ENCODE results near the gene ADAMTS17. TPM values are rescaled to one million over a fixed set of nuclear protein-coding genes. Genes with fewer than 3 reads are reported as not detected.

The ADAMTS17 gene
- total RNA-seq, 1 donor from 2014 or later: 6.2 TPM

DNA sequence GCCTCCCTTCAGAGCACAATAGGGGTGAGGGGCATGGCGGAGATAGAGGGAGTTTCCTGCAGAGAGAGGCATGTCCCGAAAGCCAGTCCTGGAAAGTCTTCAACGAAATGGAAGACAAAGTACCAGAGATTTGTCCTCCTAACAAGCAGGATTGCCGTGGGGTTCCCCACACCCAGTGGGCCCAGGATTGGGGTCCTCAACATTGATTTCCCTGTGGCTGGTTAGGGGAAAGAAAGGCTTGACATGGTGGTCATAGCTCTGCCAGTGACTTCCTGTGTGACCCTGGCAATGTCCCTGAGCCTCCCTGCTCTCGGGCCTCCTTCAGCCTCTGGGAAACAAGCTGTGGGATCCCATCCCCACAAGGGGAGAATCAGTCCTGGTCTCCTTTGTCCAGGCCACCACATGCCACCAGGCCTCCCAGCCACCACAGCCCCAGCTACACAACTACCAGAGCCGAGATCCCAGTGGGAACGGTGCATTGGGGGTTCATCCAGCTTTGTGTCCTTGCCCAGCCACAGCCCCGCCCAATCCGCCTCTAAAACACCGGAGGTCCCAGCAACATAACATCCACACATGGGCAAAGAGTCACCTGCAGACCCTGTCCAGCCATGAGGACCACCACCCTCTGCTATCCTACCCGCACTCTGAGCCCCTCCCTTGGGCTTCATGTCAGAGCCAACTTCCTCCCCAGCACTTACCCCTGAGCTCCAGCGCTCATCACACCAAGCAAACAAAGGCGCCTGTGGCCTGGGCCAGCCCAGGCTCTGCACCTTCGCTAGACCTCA, 63.0 kb downstream of the ADAMTS17 start:
- Histone ChIP-seq H3K27ac (no peak overlapping the region), H3K4me1 (peaks cover 4% of the 10 kb centered on the region), H3K27me3 (no peaks in the 10 kb centered on the region), H3K9me3 (no peaks in the 10 kb centered on the region), H3K4me3 (no peak overlapping the region), H3K36me3 (no peaks in the 10 kb centered on the region)
- DNase-seq (no peak), ATAC-seq (no peak)
- intact Hi-C loops (cut with DNase I): no loop called here
- no peak for TF ChIP-seq CTCF (IDR thresholded peaks at IDR 0.05)

GRCh38 chr15:100277087-100277855, 64.5 kb downstream of the ADAMTS17 start:
- ATAC-seq: no peak
- no peak for DNase-seq
- Histone ChIP-seq H3K27ac (no peak overlapping the region), H3K4me3 (no peak overlapping the region), H3K4me1 (peaks cover 4% of the 10 kb centered on the region), H3K27me3 (no peaks in the 10 kb centered on the region), H3K9me3 (no peaks in the 10 kb centered on the region), H3K36me3 (no peaks in the 10 kb centered on the region)
- TF ChIP-seq CTCF (IDR thresholded peaks at IDR 0.05): no peak
- intact Hi-C loops (cut with DNase I): no loop called here

GRCh38 chr15:100276506-100276905, 65.3 kb downstream of the ADAMTS17 start:
- no peaks in the 10 kb centered on the region for H3K27me3 ChIP-seq
- no peak overlapping the region for H3K4me3 ChIP-seq
- no peak for DNase-seq
- no peak overlapping the region for H3K27ac ChIP-seq
- H3K9me3 ChIP-seq: no peaks in the 10 kb centered on the region
- H3K36me3 ChIP-seq: no peaks in the 10 kb centered on the region
- H3K4me1 ChIP-seq: peaks cover 4% of the 10 kb centered on the region
- TF ChIP-seq CTCF (IDR thresholded peaks at IDR 0.05): no peak
- no peak for ATAC-seq
- intact Hi-C loops (cut with DNase I): no loop called here

DNA sequence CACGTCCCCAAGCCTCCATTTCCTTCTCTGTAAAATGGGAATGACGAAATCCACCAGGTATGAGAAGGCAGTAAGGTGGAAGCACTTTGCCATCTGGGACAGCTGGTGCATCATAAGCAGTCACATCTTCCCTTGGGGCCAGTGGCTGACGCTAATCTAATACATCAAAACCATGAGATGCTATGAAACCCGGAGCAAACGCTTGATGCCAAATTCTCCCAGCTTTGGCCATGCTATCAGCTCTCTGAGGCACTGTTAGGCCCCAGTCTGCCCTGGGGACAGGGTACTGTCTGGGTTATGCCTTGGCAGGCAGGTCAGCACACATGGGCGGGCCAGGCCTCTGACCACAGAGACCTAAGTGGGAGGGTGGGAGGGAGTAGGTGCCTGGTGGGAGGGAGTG, 66.1 kb downstream of the ADAMTS17 start:
- Histone ChIP-seq H3K36me3 (no peaks in the 10 kb centered on the region), H3K4me1 (peaks cover 4% of the 10 kb centered on the region), H3K27me3 (no peaks in the 10 kb centered on the region), H3K27ac (no peak overlapping the region), H3K9me3 (no peaks in the 10 kb centered on the region), H3K4me3 (no peak overlapping the region)
- ATAC-seq (no peak), DNase-seq (no peak)
- no peak for TF ChIP-seq CTCF (IDR thresholded peaks at IDR 0.05)
- intact Hi-C loops (cut with DNase I): no loop called here

DNA sequence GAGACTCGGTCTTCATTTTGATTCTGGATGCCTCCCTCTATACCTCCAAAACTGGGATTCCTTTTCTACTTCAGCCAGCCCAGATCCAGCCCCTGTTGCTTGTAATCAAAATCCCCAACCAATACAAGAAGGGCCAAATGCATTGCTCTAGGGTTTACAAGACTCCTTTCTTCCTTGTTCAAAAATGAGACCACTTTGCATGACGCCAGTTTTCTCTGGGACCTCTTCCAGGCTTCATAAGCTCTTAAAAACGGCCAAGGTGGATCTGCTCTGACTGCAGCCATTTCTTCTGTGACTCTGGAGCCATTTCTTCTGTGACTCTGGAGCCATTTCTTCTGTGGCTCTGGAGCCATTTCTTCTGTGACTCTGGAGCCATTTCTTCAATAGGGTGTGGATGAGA, 71.9 kb downstream of the ADAMTS17 start:
- no peak overlapping the region for H3K27ac ChIP-seq
- H3K36me3 ChIP-seq: no peaks in the 10 kb centered on the region
- no peak for DNase-seq
- intact Hi-C loops (cut with DNase I): no loop called here
- no peak for TF ChIP-seq CTCF (IDR thresholded peaks at IDR 0.05)
- H3K4me1 ChIP-seq: no peaks in the 10 kb centered on the region
- no peak for ATAC-seq
- H3K27me3 ChIP-seq: no peaks in the 10 kb centered on the region
- no peaks in the 10 kb centered on the region for H3K9me3 ChIP-seq
- no peak overlapping the region for H3K4me3 ChIP-seq
